NCI-H748 (cell line): ENCODE measurements around the gene EWSR1.
A peak's percentile ranks its signal among the peaks of the same experiment; 100 is the strongest.
"Not testable (repeated sequence)": the region's sequence is repeated elsewhere in the genome, so short reads cannot be mapped to it uniquely, and the experiment has no call there.

Source experiments
- DNase-seq: peaks from one replicate; lab custom pipeline; 2025; ENCODE audit not compliant: unreplicated experiment; lab: John Stamatoyannopoulos, UW

The EWSR1 gene

GRCh38 chr22:29245626-29246385 lies 22.3 kb upstream of the EWSR1 start:
- peak; percentile 36 for DNase-seq

- DNase-seq: not testable (repeated sequence)
These were observed 20.2 kb upstream of the EWSR1 start for GRCh38 chr22:29247891-29248290.

DNA sequence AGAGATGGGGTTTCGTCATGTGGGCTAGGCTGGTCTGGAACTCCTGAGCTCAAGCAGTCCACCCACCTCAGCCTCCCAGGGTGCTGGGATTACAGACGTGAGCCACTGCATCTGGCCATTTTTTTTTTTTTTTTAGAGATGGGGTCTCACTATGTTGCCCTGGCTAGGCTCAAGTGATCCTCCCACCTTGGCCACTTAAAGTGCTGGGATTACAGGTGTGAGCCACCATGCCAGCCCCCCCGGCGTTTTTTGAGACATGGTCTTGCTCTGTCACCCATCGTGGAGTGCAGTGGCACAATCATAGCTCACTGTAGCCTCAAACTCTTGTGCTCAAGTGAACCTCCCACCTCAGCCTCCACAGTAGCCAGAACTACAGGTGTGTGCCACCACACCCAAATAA lies 16.8 kb upstream of the EWSR1 start:
- DNase-seq: no peak

DNA sequence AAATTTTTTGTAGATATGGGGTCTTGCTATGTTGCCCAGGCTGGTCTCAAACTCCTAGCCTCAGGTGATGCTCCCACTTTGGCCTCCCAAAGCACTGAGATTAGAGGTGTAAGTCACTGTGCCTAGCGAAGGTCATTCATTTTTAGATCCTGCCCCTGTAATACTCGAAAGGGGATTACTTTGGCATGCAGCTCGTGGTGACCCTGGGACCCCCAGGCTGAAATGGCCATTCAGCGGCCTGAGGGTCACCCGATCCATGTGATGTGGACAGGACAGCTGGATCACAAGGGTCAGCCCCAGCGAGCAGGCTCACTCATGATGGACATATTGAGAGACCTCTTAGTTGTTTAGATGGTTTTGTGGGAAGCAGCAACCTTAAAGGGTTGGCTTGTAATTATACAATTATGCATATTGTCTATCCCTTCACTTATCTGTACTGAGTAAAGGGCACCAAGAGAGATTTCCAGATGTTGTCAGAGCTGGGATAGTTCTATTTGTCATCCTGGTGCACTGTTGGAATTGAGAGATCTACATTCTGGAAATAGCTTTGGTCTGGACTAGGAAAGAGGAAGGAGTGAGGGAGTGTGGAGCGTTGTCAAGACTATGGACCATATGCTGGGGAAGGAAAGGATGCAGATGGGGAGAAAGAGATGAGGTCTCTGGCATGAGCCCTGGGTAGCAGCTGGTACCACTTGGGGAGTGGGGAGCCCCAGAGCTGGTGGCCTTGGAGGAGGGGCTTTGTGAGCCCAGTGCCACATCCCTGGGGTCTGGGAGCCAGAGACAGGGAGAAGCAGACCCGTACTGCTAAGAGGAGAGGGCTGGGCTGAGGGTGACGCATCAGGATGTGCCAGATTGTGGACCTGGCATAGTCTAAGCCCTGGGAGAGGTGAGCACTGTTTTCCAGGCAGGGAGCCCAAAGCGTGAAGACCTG lies 15.8 kb upstream of the EWSR1 start:
- no peak for DNase-seq

GRCh38 chr22:29253561-29254285 lies 14.3 kb upstream of the EWSR1 start:
- no peak for DNase-seq

DNA sequence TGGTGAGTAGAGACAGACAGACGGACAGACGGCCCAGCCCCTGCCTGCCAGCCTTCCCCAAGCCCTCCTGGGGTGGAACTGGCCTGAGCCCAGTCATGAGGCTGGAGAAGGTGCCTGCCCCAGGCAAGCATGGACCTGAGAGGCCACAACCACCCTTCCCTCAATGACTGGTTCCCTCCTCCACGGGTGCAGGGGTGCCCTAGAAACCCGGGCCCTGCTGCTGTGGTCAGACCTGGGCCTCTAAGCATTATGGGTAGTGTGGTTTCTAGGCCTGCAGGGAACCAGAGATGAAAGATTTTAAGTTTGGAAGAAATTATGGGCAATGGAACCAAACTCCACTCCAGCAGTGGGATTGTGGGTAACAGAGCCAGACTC lies 13.8 kb upstream of the EWSR1 start:
- DNase-seq: no peak

DNA sequence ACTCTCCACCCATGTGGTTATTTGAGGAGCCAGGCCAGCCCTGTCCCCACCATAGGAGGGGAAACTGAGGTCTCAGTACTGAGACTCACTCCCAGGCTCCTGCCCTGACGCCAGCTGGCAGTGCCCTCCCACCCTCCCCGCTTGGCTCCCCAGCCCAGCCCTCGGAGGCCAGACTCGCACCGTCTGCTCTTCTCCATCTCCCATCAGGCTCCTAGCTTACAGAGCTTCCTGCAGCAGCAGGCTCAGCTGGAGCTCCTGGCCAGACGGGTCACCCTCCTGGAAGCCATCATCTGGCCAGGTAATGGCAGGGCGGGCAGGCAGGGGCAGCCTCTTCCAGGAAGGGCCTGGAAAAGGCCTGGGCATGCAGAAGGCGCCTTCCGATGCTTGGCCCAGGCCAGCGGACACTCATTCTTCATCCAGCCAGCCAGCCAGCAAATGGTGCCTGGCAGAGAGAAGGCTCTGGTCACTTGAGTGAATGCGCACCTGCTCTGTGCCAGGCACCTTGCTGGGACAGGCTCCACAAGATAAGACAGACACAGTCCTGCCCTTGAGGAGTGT lies 12.9 kb upstream of the EWSR1 start:
- no peak for DNase-seq

DNA sequence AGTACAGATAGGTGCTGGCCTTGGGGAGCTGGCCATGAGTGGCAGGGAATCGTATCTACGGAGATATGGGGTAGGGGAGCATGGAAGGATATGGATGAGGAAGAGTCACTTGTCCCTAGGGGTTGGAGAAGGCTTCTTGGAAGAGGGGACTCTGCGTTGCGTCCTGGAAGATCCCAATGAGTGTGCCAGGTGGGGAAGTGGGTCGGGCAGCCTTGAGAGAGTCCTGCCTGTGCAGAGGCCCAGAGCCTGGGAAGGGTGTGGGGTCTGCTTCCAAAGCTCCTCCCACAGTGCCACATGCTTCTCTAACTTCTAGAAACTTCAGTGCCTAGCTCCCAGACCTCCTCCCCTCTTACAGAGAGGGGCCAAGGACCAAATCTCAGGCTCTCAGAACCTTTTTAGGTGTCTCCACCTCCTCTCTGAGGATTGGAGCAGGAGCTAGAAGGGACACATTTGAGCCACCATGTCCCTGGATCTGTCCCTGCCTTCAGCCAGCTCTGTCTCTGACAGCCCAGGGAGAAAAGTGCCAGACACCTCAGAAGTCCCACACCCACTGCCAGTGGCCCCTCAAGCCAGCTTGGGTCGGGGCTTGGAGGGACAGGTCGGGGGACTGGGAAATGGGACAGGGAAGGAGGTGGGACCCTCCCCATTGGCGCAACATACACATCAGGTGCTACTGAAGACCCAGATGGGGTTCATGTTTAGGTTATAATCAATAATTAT lies 11.3 kb upstream of the EWSR1 start:
- DNase-seq: no peak

- no peak for DNase-seq
These were observed 10.3 kb upstream of the EWSR1 start for GRCh38 chr22:29257751-29258181.

- no peak for DNase-seq
These were observed 9.4 kb upstream of the EWSR1 start for GRCh38 chr22:29258407-29259252.

GRCh38 chr22:29259253-29259899 lies 8.7 kb upstream of the EWSR1 start:
- no peak for DNase-seq

DNA sequence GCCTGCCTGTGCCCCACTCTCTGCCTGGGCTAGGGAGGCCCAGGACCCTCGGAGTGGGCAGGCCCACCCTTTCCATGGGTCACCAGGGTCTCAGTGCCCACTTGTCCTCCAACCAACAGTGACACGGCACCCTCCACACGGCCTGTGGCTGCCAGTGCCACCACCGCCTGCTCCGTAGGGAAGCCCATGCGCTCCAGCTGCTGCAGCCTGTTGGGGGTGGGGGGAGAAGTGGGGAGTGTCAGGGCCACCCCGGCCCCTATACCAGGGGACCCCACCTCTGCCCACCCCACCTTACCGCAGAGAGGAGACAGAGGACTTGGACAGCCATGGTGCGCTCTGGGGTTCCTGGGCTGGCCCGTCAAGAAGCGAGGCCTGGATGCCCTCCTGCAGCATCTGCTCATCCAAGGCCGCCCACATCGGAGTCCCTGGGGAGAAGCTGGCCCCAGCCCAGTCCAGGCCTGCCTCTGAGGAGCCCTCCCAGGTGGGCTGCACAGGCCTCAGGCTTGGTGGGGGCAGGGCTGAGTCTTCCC lies 8.0 kb upstream of the EWSR1 start:
- DNase-seq: no peak

- DNase-seq: no peak
These were observed 7.3 kb upstream of the EWSR1 start for GRCh38 chr22:29260601-29261315.

GRCh38 chr22:29263791-29264276 lies 4.2 kb upstream of the EWSR1 start:
- DNase-seq: no peak

DNA sequence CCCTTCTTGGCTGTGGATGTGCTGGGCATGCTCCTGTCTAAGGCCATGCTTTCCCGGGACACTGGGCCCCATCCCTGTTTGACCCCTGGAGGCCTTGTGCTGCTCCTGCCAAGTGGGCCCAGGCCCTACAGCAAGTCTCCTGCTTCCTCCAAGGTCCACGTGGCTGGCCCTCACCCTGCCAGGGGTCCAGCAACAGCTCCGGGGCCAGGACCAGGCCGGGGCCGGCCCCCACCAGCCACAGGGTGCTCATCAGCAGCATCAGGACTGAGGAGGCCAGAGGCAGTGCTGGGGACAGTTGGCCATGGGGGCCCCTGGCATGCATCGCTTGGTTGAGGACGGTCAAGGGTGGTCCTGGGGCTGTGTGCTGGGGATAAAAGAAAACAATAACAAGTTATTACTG lies 2.8 kb upstream of the EWSR1 start:
- DNase-seq: no peak

GRCh38 chr22:29265929-29266328 lies 2.1 kb upstream of the EWSR1 start:
- DNase-seq: no peak

DNA sequence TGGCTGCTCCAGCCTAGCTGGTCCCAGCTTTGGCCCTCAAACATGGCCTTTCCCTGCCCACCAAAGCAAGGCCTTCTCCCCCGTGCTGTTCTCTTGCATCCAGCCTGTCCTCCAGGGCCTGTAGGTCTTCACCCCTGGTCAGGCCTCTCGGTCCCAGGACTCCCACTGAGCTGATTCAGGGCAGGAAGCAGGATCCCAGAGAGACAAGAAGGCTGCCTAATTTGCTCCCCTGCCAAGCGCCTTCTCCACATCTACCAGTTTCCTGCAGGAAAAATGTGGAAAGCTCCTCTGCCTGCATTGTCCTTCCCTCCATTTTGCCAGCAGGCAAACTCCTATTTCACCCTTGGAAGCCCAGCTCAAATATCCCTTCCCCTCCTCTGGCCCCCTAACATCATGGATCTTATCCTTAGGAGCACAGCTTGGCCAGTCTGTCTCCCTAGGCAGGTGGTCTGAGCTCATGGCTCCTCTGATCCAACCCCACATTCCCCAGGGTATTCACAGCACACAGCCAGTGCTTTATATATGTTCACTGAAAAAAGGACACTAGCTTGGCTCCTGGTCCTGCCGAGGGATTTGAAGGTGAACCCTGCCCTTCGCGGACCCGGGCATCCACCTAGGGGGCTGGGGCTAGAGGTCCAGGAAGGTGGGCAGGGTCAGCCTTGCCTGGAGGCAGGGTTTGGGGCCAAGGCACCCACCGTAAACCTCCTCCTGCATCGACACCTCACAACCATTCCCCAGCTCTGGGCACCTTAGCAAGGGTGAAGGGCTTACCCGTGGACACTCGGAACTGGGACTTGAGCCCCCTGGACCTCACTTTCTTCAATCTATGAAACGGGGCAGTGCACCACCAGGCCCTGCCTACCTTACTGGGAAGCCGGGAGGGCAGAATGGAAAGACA lies 1.3 kb upstream of the EWSR1 start:
- DNase-seq: no peak
